Esophagus (tissue), 2 donors: ENCODE data around the gene PCDHB11. TPM values are rescaled to one million over a fixed set of nuclear protein-coding genes. Genes with fewer than 3 reads are reported as not detected.
"Not testable (repeated sequence)": the region's sequence is repeated elsewhere in the genome, so short reads cannot be mapped to it uniquely, and the experiment has no call there.

Experiments
- H3K27ac ChIP-seq, 2 donors: one replicate each; pipeline ENCODE4 v1.5.1; 2013; ENCODE audit warnings: low read depth in 2 of 2, mild to moderate bottlenecking in 2 of 2, inconsistent platforms in 1 of 2, low read length in 1 of 2, moderate library complexity in 1 of 2
- H3K27me3 ChIP-seq, 2 donors: one replicate each; pipeline ENCODE4 v1.6.1; 2013; ENCODE audit warnings: low read length in 2 of 2, control low read depth in 1 of 2, mild to moderate bottlenecking in 1 of 2; ENCODE audit not compliant: insufficient read depth in 2 of 2, control insufficient read depth in 1 of 2
- H3K36me3 ChIP-seq, 2 donors: one replicate each; pipeline ENCODE4 v1.6.1; 2013; ENCODE audit warnings: low read length in 1 of 2; ENCODE audit not compliant: control insufficient read depth in 2 of 2, insufficient read depth in 2 of 2
- H3K4me1 ChIP-seq, 2 donors: one replicate each; pipeline ENCODE4 v1.6.1; 2013; ENCODE audit warnings: low read length in 1 of 2; ENCODE audit not compliant: control insufficient read depth in 2 of 2, insufficient read depth in 2 of 2
- H3K4me3 ChIP-seq, 2 donors: one replicate each; pipeline ENCODE4 v1.5.1; 2013; ENCODE audit warnings: low read length in 2 of 2, mild to moderate bottlenecking in 2 of 2, low read depth in 1 of 2, moderate library complexity in 1 of 2
- H3K9me3 ChIP-seq, 2 donors: one replicate each; pipeline ENCODE4 v1.6.1; 2013; ENCODE audit warnings: mild to moderate bottlenecking in 2 of 2, low read depth in 1 of 2, low read length in 1 of 2, moderate library complexity in 1 of 2; ENCODE audit not compliant: control insufficient read depth in 2 of 2, insufficient read depth in 1 of 2
- WGBS, 2 donors: extraction: QIAGEN DNeasy Blood & Tissue Kit; methylation state at CpG; one replicate each; pipeline ENCODE4 v1.1.7; 2013; 5-methylcytosine and 5-hydroxymethylcytosine counted together
- polyA plus RNA-seq, 2 donors: library from polyadenylated mRNA; stranded (reverse); fragments of 200-250 nt; gene quantifications; one replicate each; pipeline ENCODE4 v1.2.3, GENCODE V29; 2013
- donor health status: healthy with polysubstance abuse.
- donor health status: Bipolar disorder and iron deficiency.

PCDHB11 gene
- polyA plus RNA-seq, 2 donors, result 0.16 to 0.47 TPM

DNA sequence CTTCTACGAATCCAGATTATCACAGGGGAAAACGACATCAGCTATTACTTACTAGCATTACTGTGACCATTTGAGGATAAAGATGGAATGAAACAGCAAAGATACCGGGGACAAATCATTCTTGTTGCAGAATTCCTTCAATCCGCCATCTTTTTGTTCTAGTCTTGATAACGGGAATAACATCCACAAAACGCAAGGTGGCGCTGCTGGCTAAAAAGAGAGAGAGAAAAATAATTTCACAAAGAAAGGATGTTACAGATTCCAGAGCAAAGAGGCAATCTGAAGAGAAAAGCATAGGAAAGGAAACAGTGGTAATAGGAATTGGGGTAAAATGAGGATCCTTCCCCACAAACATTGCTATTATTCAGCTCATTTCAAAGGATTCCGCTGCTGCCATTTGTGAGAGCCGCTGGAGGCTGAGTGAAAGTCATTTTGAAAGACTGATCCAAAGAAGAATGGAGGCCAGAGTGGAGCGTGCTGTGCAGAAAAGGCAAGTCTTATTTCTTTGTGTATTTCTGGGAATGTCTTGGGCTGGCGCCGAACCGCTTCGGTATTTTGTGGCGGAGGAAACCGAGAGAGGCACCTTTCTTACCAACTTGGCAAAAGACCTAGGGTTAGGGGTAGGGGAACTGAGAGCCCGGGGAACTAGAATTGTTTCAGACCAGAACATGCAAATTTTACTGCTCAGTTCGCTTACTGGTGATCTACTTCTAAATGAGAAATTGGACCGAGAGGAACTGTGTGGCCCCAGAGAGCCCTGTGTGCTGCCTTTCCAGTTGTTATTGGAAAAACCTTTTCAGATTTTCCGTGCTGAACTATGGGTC, 26.8 kb upstream of the PCDHB11 start, which contains the start of gene PCDHB7:
Gene PCDHB7, plus strand, starts transcription at position 264 of the 824 bp plus-strand sequence. Its CDS starts 192 bp downstream, at position 456.
- Histone ChIP-seq H3K4me3 (no peak within 1 kb of the TSS), H3K27me3 (no peaks in the 10 kb centered on the region), H3K36me3 (no peaks in the 10 kb centered on the region), H3K4me1 (no peaks in the 10 kb centered on the region), H3K27ac (no peak within 1 kb of the TSS), H3K9me3 (peaks cover 11 to 17% of the 10 kb centered on the region in 2 donors)
- 28 to 35% methylated on average over 20 of the region's 20 CpGs for WGBS, 2 donors

DNA sequence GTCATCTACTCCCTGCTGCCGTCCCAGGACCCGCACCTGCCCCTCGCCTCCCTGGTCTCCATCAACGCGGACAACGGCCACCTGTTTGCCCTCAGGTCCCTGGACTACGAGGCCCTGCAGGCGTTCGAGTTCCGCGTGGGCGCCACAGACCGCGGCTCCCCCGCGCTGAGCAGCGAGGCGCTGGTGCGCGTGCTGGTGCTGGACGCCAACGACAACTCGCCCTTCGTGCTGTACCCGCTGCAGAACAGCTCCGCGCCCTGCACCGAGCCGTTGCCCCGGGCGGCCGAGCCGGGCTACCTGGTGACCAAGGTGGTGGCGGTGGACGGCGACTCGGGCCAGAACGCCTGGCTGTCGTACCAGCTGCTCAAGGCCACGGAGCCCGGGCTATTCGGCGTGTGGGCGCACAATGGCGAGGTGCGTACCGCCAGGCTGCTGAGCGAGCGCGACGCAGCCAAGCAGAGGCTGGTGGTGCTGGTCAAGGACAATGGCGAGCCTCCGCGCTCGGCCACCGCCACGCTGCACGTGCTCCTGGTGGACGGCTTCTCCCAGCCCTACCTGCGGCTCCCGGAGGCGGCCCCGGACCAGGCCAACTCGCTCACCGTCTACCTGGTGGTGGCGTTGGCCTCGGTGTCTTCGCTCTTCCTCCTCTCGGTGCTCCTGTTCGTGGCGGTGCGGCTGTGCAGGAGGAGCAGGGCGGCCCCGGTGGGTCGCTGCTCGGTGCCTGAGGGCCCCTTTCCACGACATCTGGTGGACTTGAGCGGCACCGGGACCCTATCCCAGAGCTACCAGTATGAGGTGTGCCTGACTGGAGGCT, 24.9 kb upstream of the PCDHB11 start:
- 46 to 54% methylated on average over 67 to 79 of the region's 79 CpGs for WGBS, 2 donors
- H3K9me3 ChIP-seq, result peaks cover 11 to 20% of the 10 kb centered on the region in 2 donors
- not testable (repeated sequence) for H3K36me3 ChIP-seq, H3K4me1 ChIP-seq, H3K27me3 ChIP-seq, H3K4me3 ChIP-seq, H3K27ac ChIP-seq

DNA sequence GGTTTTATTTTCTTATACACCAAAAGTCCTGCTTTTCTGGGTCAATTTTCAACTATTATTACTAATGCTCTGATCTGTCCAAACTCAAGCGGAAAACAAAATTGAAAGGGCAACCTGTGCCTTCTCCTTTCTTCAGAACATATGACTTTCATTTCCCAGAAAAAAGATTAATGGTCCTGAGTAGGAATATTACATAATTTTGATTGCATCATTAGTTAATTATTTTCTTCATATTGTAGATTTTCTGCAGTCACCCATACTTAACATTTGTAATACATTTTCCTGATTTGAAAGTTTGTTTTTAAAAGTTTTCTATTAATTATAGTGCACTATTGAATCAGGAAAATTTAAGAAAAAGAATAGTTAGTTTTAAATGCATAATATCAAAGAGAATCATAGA, 23.5 kb upstream of the PCDHB11 start:
- Histone ChIP-seq H3K36me3 (no peaks in the 10 kb centered on the region), H3K4me1 (no peaks in the 10 kb centered on the region), H3K4me3 (no peak overlapping the region), H3K9me3 (peaks cover 13 to 24% of the 10 kb centered on the region in 2 donors), H3K27ac (no peak overlapping the region), H3K27me3 (no peaks in the 10 kb centered on the region)
- 47 to 62% methylated on average over 1 of the region's 1 CpG for WGBS, 2 donors

DNA sequence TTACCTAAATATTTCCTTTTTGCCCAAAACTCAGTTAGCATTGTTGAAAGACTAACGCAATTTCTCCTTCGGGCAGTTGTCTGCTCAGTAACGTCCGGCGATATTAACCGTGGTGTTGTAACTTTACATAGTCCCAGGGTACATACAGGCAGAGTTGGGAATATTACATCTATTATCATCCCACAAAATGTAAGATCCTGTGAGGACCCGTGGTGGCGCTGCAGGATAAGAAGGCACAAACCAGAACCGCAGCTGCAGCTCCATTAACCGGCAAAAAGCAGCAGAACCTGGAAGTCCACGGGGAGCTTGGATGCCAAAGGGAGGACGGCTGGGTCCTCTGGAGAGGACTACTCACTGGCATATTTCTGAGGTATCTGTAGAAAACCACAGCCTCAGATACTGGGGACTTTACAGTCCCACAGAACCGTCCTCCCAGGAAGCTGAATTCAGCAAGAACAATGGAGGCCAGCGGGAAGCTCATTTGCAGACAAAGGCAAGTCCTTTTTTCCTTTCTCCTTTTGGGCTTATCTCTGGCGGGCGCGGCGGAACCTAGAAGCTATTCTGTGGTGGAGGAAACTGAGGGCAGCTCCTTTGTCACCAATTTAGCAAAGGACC, 21.7 kb upstream of the PCDHB11 start, which contains the start of gene PCDHB8:
Gene PCDHB8, plus strand, starts transcription at position 214 of the 615 bp plus-strand sequence. Its CDS starts 245 bp downstream, at position 459.
- not testable (repeated sequence) for H3K27me3 ChIP-seq, H3K4me1 ChIP-seq, H3K4me3 ChIP-seq, H3K36me3 ChIP-seq, H3K27ac ChIP-seq
- peaks cover 15 to 30% of the 10 kb centered on the region in 2 donors for H3K9me3 ChIP-seq
- WGBS, 2 donors, result 28 to 31% methylated on average over 14 to 16 of the region's 18 CpGs

DNA sequence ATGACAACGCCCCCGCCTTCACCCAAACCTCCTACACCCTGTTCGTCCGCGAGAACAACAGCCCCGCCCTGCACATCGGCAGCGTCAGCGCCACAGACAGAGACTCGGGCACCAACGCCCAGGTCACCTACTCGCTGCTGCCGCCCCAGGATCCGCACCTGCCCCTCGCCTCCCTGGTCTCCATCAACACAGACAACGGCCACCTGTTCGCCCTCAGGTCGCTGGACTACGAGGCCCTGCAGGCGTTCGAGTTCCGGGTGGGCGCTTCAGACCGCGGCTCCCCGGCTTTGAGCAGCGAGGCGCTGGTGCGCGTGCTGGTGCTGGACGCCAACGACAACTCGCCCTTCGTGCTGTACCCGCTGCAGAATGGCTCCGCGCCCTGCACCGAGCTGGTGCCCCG, 20.1 kb upstream of the PCDHB11 start:
- H3K27me3 ChIP-seq, H3K27ac ChIP-seq, H3K36me3 ChIP-seq, H3K4me1 ChIP-seq, H3K4me3 ChIP-seq: not testable (repeated sequence)
- peaks cover 8 to 26% of the 10 kb centered on the region in 2 donors for H3K9me3 ChIP-seq
- WGBS, 2 donors, result 45 to 50% methylated on average over 27 to 35 of the region's 39 CpGs

DNA sequence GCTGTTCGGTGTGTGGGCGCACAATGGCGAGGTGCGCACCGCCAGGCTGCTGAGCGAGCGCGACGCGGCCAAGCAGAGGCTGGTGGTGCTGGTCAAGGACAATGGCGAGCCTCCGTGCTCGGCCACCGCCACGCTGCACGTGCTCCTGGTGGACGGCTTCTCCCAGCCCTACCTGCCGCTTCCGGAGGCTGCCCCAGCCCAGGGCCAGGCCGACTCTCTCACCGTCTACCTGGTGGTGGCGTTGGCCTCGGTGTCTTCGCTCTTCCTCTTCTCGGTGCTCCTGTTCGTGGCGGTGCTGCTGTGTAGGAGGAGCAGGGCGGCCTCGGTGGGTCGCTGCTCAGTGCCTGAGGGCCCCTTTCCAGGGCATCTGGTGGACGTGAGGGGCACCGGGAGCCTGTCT, 19.6 kb upstream of the PCDHB11 start:
- H3K27ac ChIP-seq, H3K4me3 ChIP-seq, H3K27me3 ChIP-seq, H3K36me3 ChIP-seq, H3K4me1 ChIP-seq: not testable (repeated sequence)
- peaks cover 4 to 24% of the 10 kb centered on the region in 2 donors for H3K9me3 ChIP-seq
- WGBS, 2 donors, result 40 to 41% methylated on average over 20 to 32 of the region's 32 CpGs

DNA sequence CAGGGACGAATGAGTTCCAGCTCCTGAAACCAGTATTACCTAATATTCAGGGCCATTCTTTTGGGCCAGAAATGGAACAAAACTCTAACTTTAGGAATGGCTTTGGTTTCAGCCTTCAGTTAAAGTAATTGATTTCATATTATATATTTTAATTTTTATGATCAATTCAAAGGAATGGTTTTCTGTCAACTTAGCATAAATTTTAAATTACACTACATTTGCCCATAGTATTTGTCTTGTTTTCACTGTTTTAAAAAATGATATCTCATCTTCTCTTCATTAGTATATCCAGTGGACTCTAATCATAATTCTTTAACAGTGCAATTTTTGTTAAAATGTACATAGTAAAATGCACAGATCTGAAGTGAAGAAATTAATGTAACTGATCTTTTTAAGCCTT, 19.1 kb upstream of the PCDHB11 start:
- no peaks in the 10 kb centered on the region for H3K27me3 ChIP-seq
- 44 to 57% methylated on average over 1 of the region's 1 CpG for WGBS, 2 donors
- no peaks in the 10 kb centered on the region for H3K4me1 ChIP-seq
- no peak overlapping the region for H3K27ac ChIP-seq
- peaks cover 4 to 23% of the 10 kb centered on the region in 2 donors for H3K9me3 ChIP-seq
- no peaks in the 10 kb centered on the region for H3K36me3 ChIP-seq
- H3K4me3 ChIP-seq, result no peak overlapping the region

DNA sequence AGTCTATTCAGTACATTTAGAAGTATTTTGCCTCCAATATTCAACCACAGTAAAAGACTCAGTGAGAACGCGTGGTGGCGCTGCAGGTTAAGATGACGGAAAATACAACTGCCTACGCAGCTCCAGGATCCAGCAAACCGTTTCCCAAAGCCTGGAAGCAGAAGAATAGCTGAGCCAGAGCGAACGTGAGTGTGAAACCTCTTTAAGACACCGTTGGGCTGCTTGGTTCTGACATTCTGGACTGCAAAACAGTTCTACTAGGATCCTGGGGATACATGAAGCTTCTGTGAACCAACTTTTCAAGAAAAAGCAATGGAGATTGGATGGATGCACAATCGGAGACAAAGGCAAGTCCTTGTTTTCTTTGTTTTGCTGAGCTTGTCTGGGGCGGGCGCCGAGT, 17.2 kb upstream of the PCDHB11 start, which contains the start of gene PCDHB16:
Gene PCDHB16, plus strand, starts transcription at position 140 of the 400 bp plus-strand sequence. Its CDS starts 173 bp downstream, at position 313.
- Histone ChIP-seq H3K27ac (no peak within 1 kb of the TSS), H3K4me3 (peak within 1 kb of the TSS in 1 of 2 donors; percentile 27), H3K36me3 (no peaks in the 10 kb centered on the region), H3K27me3 (no peaks in the 10 kb centered on the region), H3K9me3 (peaks cover 4 to 23% of the 10 kb centered on the region in 2 donors), H3K4me1 (no peaks in the 10 kb centered on the region)
- WGBS, 2 donors, result 17 to 18% methylated on average over 13 of the region's 13 CpGs

DNA sequence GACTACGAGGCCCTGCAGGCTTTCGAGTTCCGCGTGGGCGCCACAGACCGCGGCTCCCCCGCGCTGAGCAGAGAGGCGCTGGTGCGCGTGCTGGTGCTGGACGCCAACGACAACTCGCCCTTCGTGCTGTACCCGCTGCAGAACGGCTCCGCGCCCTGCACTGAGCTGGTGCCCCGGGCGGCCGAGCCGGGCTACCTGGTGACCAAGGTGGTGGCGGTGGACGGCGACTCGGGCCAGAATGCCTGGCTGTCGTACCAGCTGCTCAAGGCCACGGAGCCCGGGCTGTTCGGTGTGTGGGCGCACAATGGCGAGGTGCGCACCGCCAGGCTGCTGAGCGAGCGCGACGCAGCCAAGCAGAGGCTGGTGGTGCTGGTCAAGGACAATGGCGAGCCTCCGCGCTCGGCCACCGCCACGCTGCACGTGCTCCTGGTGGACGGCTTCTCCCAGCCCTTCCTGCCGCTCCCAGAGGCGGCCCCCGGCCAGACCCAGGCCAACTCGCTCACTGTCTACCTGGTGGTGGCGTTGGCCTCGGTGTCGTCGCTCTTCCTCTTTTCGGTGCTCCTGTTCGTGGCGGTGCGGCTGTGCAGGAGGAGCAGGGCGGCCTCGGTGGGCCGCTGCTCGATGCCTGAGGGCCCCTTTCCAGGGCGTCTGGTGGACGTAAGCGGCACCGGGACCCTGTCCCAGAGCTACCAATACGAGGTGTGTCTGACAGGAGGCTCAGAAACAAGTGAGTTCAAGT, 15.1 kb upstream of the PCDHB11 start:
- not testable (repeated sequence) for H3K27ac ChIP-seq, H3K27me3 ChIP-seq, H3K4me3 ChIP-seq, H3K36me3 ChIP-seq, H3K4me1 ChIP-seq
- WGBS, 2 donors, result 36 to 40% methylated on average over 18 to 57 of the region's 69 CpGs
- H3K9me3 ChIP-seq, result peaks cover 4 to 28% of the 10 kb centered on the region in 2 donors
